Liver (tissue), 3 donors: ENCODE results near the gene GATA2.

Experiments
- ATF3 ChIP-seq: IDR thresholded peaks from 2 replicates; pipeline ENCODE4 v1.6.1; 2016; ENCODE audit warnings: antibody characterized with exemption
- CTCF ChIP-seq: fragments of 150-350 bp; IDR thresholded peaks from 2 replicates; pipeline ENCODE4 v1.5.1; 2017; ENCODE audit warnings: improper control_type of control experiment, low read depth, low read length; ENCODE audit not compliant: missing input control
- GABPA ChIP-seq, 2 donors: IDR thresholded peaks in 1 of 2; conservative IDR thresholded peaks in 1 of 2; 2 replicates each; pipeline ENCODE4 v1.6.1; 2016; ENCODE audit warnings: antibody characterized with exemption in 2 of 2, mild to moderate bottlenecking in 1 of 2, moderate library complexity in 1 of 2
- HNF4G ChIP-seq: IDR thresholded peaks from 2 replicates; pipeline ENCODE4 v1.6.1; 2016; ENCODE audit warnings: antibody characterized with exemption
- MAX ChIP-seq: IDR thresholded peaks from 2 replicates; pipeline ENCODE4 v1.6.1; 2016; ENCODE audit warnings: antibody characterized with exemption
- RAD21 ChIP-seq, 2 donors: IDR thresholded peaks; 2 replicates each; pipeline ENCODE4 v1.6.1; 2016; ENCODE audit warnings: antibody characterized with exemption in 2 of 2, mild to moderate bottlenecking in 2 of 2
- REST ChIP-seq: IDR thresholded peaks from 2 replicates; pipeline ENCODE4 v1.6.1; 2016; ENCODE audit warnings: antibody characterized with exemption, mild to moderate bottlenecking
- SP1 ChIP-seq: IDR thresholded peaks from 2 replicates; pipeline ENCODE4 v1.6.1; 2018; ENCODE audit warnings: antibody characterized with exemption, mild to moderate bottlenecking
- TAF1 ChIP-seq: conservative IDR thresholded peaks from 2 replicates; pipeline ENCODE4 v1.6.1; 2016; ENCODE audit warnings: antibody characterized with exemption, mild to moderate bottlenecking
- YY1 ChIP-seq: IDR thresholded peaks from 2 replicates; pipeline ENCODE4 v1.6.1; 2016; ENCODE audit warnings: antibody characterized with exemption, mild to moderate bottlenecking
- donor health status: healthy.
- donor health status: healthy.

- TF ChIP-seq CTCF (no peak), MAX (no peak), GABPA (IDR thresholded peaks at IDR 0.05 in 1 of 2, conservative IDR thresholded peaks at IDR 0.05 in 1 of 2) (no peak), ATF3 (no peak), HNF4G (no peak), SP1 (no peak), REST (no peak), RAD21 (IDR thresholded peaks at IDR 0.05) (no peak), TAF1 (no peak), YY1 (no peak)
These were observed 47.6 kb downstream of the GATA2 start for GRCh38 chr3:128445357-128445756.
